Astrocyte of the spinal cord (primary cell): ENCODE data around the gene FKBP2.
A peak's percentile ranks its signal among the peaks of the same experiment; 100 is the strongest.

ENCODE experiments used
- DNase-seq: peaks from one replicate; pipeline ENCODE4 v3.0.0; 2011; ENCODE audit warnings: low read depth, low spot score
- H3K4me3 ChIP-seq: 2 replicates; pipeline ENCODE4 v1.5.1; 2011; ENCODE audit warnings: low read depth, mild to moderate bottlenecking, low read length, moderate library complexity
- CTCF ChIP-seq: IDR thresholded peaks from 2 replicates; pipeline ENCODE4 v1.5.1; 2012; ENCODE audit warnings: low read depth, mild to moderate bottlenecking, low read length, inconsistent platforms
- in situ Hi-C: cut with HindIII; loops from 2 replicates; pipeline ENCODE4 v1.10.0; 2017; ENCODE audit warnings: low sequenced_read_pairs

Gene FKBP2

GRCh38 chr11:64251753-64252002, 10.8 kb downstream of the FKBP2 start:
- no peak for DNase-seq
- H3K4me3 ChIP-seq = peak overlapping the region; percentile 63
- TF ChIP-seq CTCF = no peak
- in situ Hi-C loops = no loop called here

GRCh38 chr11:64252003-64252872, 11.3 kb downstream of the FKBP2 start:
- peak; percentile 45 for TF ChIP-seq CTCF
- in situ Hi-C loops = no loop called here
- no peak for DNase-seq
- peak overlapping the region; percentile 63 for H3K4me3 ChIP-seq

- TF ChIP-seq CTCF = no peak
- in situ Hi-C loops = no loop called here
- DNase-seq = no peak
- H3K4me3 ChIP-seq = no peak overlapping the region
These were observed 12.1 kb downstream of the FKBP2 start for GRCh38 chr11:64253043-64253442.

- no peak for DNase-seq
- in situ Hi-C loops = no loop called here
- no peak for TF ChIP-seq CTCF
- no peak overlapping the region for H3K4me3 ChIP-seq
These were observed 12.6 kb downstream of the FKBP2 start for GRCh38 chr11:64253481-64253880.

- in situ Hi-C loops = no loop called here
- no peak overlapping the region for H3K4me3 ChIP-seq
- no peak for TF ChIP-seq CTCF
These were observed 13.4 kb downstream of the FKBP2 start for GRCh38 chr11:64254326-64254725.

GRCh38 chr11:64255135-64256128, 14.5 kb downstream of the FKBP2 start:
- DNase-seq = no peak
- TF ChIP-seq CTCF = no peak
- in situ Hi-C loops = no loop called here

More at GRCh38 chr11:64254326-64254725, 13.4 kb downstream of the FKBP2 start:
- no peak for DNase-seq

More at GRCh38 chr11:64255135-64256128, 14.5 kb downstream of the FKBP2 start:
- no peak overlapping the region for H3K4me3 ChIP-seq
